Measurements from ENCODE around the gene BUD31.
"Not testable (repeated sequence)": the region's sequence is repeated elsewhere in the genome, so short reads cannot be mapped to it uniquely, and the experiment has no call there.

The BUD31 gene

DNA sequence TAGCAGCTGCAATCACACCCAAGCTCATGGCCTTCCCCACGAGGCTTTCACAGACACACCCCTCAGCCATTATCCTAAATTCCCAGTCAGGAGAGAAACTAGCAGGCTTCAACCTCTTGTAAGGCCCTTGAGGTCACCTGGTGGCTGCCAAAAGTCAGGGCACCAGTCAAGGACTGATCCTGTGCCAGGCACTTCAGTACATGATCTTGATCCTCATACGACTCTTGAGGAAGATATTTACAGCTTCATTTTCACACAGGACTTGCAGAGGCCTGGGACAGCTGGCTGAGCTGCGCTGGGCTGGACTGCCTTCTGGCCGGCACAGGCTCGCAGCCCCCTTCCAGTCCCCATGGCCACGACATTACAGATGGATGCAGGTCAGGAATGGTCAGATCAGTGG is 9.2 kb upstream of the BUD31 start:
- no peak for DNase-seq

DNA sequence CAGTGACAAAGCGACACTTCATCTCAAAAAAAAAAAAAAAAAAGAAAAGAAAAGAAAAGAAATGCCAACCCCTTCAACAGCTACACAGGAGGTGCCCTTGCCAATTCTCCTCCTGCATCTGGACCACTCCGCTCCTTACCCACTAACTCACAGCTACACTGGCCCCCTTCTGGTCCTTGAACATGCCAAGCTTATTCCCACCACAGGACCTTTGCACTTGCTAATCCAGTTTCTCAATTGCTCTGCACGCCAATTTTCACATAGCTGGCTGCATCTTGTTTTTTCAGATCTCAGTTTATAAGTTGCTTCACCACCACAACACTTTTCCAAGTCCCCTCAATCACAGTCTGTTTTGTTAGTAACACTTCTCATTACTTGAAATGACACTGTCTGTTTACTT is 5.9 kb upstream of the BUD31 start:
- no peak for DNase-seq

GRCh38 chr7:99403764-99404163 is 5.0 kb upstream of the BUD31 start:
- DNase-seq: no peak

DNA sequence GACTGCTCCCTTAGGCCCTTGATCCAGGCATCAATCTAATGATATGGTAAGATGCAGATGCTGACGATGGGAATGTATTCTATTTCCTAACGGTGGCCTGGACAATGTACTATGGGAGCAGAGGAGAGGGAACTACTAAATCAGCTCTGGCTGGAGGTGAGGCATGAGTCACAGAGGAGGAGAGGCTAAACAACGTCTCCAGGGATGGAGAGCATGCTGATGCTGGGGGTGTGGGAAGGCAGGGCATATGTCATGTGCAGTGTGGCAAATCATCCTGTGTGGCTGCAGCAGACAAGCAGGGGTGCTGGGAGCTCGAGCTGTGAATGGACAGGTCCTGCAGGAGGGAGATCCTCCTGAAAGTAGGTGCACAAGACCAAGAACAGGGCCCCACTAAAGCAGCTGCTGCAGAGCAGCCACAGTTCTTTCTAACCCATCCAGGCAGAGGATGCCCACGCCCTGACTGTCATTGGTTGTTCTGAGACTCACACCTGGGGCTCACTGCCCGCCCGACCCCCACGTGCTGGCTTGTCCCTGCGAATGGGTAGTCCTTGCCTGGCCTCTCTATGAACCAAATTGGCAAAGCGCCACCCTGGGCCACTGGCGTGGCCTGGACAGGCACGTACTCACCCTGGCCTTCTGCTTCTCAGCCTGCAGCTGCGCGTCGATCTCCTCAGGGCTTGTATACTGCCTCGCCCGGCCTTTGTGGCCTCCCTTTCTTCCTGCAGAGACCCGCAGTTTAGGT is 4.4 kb upstream of the BUD31 start:
- DNase-seq: no peak

DNA sequence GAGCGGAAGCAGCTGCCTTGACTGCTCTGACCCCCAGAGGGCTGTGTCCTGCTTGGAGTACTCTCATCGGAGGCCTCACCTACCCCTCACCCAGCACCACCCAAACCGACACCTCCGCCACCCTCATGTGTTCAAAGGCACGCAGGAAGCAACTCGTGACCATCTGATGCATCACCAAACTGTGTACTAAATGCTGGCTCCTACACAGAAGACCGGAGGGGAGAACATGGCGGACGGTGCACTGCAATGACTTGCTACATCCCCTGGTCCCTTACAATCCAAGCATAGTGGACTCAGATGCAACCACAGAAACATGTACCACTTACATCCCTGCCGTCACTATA is 3.8 kb upstream of the BUD31 start:
- no peak for DNase-seq

- no peak for DNase-seq
Observed at GRCh38 chr7:99406557-99406956, 2.2 kb upstream of the BUD31 start.

DNA sequence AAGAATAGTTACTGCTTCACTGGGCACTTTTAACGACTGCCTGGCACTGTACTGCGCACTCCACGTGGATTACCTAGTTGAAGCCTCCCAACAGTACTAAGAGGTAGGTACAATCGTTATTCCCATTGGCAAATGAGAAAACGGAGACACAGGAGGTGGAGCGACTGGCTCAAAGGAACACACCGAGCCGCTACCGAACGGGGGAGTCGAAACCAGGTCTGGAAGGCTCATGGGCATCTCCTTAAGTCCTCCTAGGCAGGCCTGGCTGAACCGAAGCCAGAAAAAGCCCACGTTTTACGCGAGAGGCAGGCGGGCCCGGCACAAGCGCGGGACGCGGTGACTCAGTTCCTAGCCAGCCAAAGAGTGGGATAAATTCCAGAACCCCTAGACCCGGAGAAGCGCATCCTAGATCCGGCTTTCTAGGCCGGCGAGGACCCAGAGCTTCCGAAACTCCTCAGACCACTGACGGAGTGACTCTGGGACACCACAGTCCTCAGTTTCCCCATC is 844 bp upstream of the BUD31 start:
- no peak for DNase-seq

- no peak for DNase-seq
Observed at GRCh38 chr7:99409192-99409572, 413 bp downstream of the BUD31 start.

DNA sequence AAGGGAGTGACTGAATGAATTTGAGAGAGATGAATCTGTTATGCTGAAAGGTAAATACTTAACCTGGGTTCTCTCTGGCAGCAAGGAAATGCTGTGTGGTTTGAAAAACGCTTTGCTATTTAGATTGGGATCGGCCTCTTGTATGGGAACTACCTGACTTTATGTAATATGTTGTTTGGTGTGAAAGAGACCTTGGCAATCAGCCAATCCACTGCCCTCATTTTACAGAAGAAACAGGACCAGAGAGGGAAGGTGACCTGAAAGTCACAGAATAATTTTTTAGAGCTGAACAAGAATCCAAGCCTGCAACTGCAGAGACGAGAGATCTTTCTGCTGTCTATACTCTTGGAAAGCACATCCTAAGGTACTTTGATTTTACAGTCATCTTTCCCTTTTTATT is 1.0 kb downstream of the BUD31 start:
- no peak for DNase-seq

- no peak for DNase-seq
Observed at GRCh38 chr7:99410635-99411034, 1.9 kb downstream of the BUD31 start.

GRCh38 chr7:99415513-99416127 is 6.9 kb downstream of the BUD31 start:
- DNase-seq: not testable (repeated sequence)

DNA sequence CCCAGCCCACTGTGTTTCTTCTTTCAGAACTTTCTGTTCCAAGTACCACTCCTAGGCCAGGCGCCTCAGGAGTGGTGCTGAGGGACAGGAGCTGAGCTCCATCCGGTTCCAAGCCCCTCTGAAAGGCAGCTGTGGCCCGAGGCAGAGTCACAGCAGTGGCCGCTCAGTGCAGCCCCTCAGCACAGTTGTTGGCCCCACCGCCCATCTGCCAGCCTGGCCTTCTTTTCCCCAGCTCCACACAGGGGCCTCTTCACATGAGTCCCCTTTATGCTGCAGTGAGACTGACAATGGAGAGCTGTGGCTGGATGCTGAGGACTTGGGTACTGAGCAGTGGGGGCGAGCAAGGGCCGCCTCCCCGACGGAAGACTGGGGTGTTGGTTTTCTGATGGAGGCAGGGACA is 9.5 kb downstream of the BUD31 start:
- no peak for DNase-seq

DNA sequence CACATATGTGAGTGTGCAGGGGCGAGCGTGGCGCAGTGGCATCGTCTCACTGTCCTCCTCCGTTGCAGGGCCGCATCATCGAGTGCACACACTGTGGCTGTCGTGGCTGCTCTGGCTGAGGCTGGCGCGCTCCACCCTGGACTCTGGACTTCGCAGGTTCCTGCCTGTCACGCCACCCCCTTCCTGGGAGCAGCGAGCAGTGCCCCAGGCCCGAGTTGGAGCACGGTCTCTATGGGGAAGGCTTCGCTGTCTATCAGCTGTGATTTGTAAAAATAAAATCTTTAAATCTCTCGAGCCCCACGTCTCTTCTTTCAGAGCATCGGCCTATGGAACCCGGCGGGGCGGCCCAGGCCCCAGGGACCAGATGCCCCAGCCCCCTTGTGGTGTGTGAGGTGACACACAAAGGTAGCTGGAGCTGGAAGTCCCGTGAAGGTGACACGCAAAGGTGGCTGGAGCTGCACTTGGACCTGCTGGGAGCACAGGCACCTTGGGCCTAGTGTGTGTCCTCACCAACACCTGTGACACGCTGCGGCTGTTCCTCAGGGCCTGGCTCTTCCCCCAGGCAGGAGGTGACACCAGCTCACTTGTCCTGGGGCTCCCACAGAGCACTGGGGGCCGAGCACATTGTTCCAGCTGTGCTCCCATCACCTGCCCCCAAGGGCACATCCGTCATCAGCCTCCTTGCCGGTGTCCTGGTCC is 10.7 kb downstream of the BUD31 start:
- DNase-seq: no peak

DNA sequence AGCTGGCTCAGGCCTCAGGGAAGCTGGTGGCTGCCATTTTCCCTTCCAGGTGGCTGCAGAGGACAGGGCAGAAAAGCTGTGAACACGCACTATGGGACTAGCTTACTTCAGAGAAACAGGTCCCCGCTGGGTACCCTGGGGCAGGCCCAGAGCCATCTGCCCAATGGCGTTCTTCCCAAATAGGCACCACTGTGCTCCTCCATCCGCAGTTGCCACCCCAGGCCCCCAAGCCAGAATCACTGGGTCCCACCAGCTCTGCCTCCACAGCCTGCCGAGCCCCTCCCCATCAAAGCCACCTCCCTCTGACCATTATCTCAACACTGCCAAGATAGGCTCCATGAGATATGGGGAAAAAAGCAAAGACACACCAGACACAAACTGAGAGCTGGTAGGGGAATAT is 11.4 kb downstream of the BUD31 start:
- no peak for DNase-seq

DNA sequence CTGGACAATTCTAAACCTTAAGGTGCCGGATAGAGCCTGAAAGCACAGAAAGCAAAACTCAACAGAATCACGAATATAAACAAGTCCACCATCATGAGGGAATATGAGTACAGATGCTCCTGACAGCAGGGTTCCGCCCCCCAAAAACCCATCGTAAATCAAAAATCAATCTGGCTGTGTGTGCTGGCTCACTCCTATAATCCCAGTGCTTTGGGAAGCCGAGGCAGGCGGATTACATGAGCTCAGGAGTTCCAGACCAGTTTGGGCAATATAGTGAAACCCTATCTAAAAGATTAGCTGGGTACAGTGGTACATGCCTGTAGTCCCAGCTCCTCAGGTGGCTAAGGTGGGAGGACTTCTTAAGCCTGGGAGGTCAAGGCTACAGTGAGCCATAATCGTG is 12.2 kb downstream of the BUD31 start:
- DNase-seq: no peak

DNA sequence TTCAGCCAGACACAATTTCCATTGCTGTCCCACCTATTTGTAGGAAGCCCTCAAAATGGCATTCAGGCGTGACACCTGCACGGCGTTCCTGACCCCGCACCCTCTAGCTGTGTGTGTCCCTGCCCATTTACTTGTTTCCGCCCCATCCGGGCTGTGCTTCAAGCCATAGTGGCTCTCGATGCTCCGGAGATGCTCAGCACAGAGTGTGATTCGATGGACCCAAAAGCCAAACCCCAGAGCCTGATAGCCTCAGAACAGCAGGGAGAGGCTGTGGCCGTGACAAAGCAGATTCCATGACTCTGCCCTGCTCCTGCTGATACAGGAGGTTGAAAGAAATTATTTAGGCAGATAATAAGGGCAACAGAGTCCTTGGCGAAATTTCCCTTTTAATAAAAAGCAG is 13.4 kb downstream of the BUD31 start:
- DNase-seq: no peak

DNA sequence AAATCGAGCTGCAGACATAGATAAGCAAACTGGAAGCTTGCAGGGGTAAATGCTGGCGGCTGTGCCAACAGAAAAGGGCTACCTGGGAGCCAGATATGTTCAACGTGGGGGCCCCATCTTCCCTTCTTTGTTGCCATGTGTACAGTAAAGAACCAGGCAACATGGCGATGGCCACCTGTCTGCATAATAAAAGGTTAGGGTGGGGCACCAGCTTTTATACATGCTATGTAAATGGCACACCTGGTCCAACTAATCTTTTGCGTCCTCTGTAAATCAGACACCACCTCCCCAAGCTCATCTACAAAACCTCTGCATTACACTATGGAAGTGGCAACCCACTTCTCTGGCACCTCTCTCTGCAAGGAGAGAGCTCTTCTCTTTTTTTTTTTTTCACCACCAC is 13.9 kb downstream of the BUD31 start:
- DNase-seq: no peak

DNA sequence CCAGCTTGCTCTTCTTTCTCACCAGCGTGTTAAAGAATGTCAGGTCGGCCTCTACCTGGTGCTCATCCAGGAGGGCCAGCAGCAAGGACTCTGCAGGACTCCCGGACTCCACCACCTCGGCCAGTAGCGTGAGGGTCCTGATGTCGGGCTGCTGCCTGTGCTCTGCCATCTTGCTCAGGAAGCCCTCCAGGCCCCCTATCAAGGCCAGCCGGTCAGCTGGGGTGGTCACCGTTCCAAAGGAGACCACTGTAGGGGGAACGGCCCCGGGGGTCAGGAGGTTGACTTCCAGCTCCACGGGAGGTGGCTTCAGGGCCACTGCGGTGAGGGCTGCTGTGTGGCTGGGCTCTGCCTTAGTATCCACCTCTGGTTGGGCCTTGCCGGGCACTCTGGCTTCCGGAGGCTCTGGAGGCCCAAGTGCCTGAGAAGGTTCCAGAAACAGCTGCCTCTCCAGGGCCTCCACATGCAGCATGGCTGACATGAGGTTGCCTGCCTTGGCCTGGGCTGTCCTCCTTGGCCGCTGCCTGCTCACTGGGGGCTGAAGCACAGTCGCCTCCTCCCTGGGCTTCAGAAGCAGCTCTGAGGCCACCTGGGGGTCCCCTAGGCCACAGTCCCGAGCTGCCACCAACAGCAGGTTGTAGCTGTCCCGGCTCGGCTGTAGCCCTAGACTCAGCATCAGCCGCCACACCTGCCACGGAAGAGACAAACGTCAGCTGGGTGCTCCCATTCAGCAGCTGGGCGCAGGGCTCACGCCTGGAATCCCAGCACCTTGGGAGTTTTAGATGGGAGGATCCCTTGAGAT is 16.4 kb downstream of the BUD31 start:
- DNase-seq: no peak

- DNase-seq: no peak
Observed at GRCh38 chr7:99428972-99429566, 20.3 kb downstream of the BUD31 start.

DNA sequence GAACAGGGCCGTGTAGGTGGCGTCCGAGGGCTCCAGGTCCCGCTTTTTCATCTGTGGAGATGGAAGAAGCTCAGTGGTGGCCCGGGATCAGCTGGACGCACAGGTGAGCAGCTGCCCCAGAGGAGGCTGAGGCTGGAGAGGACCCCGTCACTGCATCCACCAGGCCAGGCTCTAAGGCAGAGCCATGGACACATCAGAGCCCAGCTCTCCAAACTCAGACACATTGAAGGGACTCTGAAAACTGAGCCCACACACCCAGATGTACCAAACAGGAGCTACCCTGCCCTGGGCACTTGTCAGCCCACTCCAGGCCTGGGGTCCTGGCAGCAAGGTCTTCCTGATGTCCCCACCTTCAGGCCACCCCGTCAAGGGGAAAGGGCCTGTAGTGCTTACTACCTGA is 21.0 kb downstream of the BUD31 start:
- no peak for DNase-seq

DNA sequence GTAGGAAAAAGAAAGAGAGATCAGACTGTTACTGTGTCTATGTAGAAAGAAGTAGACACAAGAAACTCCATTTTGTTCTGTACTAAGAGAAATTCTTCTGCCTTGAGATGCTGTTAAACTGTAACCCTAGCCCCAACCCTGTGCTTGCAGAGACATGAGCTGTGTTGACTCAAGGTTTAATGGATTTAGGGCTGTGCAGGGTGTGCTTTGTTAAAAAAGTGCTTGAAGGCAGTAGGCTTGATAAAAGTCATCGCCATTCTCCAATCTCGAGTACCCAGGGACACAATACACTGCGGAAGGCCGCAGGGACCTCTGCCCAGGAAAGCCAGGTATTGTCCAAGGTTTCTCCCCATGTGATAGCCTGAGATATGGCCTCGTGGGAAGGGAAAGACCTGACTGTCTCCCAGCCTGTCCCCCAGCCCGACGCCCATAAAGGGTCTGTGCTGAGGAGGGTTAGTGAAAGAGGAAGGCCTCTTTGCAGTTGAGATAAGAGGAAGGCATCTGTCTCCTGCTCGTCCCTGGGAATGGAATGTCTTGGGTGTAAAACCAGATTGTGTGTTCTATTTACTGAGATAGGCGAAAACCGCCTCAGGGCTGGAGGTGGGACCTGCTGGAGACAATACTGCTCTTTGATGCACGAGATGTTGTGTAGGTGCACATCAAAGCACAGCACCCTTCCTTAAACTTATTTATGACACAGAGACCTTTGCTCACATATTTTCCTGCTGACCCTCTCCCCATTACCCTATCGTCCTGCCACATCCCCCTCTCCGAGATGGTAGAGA is 23.2 kb downstream of the BUD31 start:
- not testable (repeated sequence) for DNase-seq

GRCh38 chr7:99433158-99433557 is 24.4 kb downstream of the BUD31 start:
- DNase-seq: no peak

All from CD4-positive, alpha-beta T cell treated with Interleukin-4 for 4 hours (primary cell).